Neural cell (in vitro differentiated cells): Measurements from ENCODE around the gene CRIM1.

Source experiments
- CTCF ChIP-seq: fragments of 450-650 bp; IDR thresholded peaks from 2 replicates; pipeline ENCODE4 v1.5.1; 2014; ENCODE audit warnings: antibody characterized with exemption, mild to moderate bottlenecking, moderate library complexity; ENCODE audit not compliant: poor library complexity, severe bottlenecking
- EP300 ChIP-seq: fragments of 450-650 bp; conservative IDR thresholded peaks from 2 replicates; pipeline ENCODE4 v1.6.1; 2014; ENCODE audit warnings: antibody characterized with exemption, mild to moderate bottlenecking, moderate library complexity; ENCODE audit not compliant: poor library complexity, severe bottlenecking
- EZH2 ChIP-seq: fragments of 200-600, 300-800 bp; shearing (Covaris generic), sonication (generic); IDR thresholded peaks from 2 replicates; pipeline ENCODE4 v1.6.1; 2014; ENCODE audit warnings: antibody characterized with exemption, low read length, borderline replicate concordance, mild to moderate bottlenecking; ENCODE audit not compliant: insufficient read depth, poor library complexity, severe bottlenecking
- MXI1 ChIP-seq: fragments of 450-650 bp; conservative IDR thresholded peaks from 2 replicates; pipeline ENCODE4 v1.6.1; 2014; ENCODE audit warnings: antibody characterized with exemption, mild to moderate bottlenecking; ENCODE audit not compliant: poor library complexity, severe bottlenecking
- RAD21 ChIP-seq: fragments of 450-650 bp; conservative IDR thresholded peaks from 2 replicates; pipeline ENCODE4 v1.6.1; 2014; ENCODE audit warnings: antibody characterized with exemption, mild to moderate bottlenecking, moderate library complexity
- TAF1 ChIP-seq: IDR thresholded peaks from 2 replicates; pipeline ENCODE4 v1.6.1; 2012; ENCODE audit warnings: low read depth

GRCh38 chr2:36326286-36326685, 29.3 kb upstream of the CRIM1 start:
- TF ChIP-seq CTCF (no peak), RAD21 (no peak), TAF1 (no peak), EZH2 (no peak), MXI1 (no peak), EP300 (no peak)
